T-cell (primary cell): ENCODE measurements around the gene RBM20. TPM values are rescaled to one million over a fixed set of nuclear protein-coding genes. Genes with fewer than 3 reads are reported as not detected.

Experiments
- ATAC-seq, 4 experiments: fragments of 200-7000 bp in 3 of 4; fragments of 150-1000 bp in 1 of 4; cut with Tn5 transposase; replicated peaks in 1 of 4; 1 replicate in 3 of 4; 2 replicates in 1 of 4; pipeline ENCODE4 v1.10.0; 2021; ENCODE audit warnings: moderate library complexity in 3 of 4, mild to moderate bottlenecking in 2 of 4, moderate number of reproducible peaks in 1 of 4
- CTCF ChIA-PET, 2 donors: fragments of 300-600 bp; sonication (Branson Sonifier 250); formaldehyde crosslinking; loops; one replicate each; lab custom pipeline; 2022; ENCODE audit warnings: antibody characterized with exemption in 2 of 2; lab: Charles Lee
- POLR2A ChIA-PET, 2 donors: fragments of 300-600 bp; sonication (Branson Sonifier 250); formaldehyde crosslinking; loops; one replicate each; lab custom pipeline; 2022; ENCODE audit warnings: antibody characterized with exemption in 2 of 2; lab: Charles Lee
- DNase-seq, 35 experiments: peaks; one replicate each; pipeline versions ENCODE4 v3.0.0 to v3.0.0-alpha.2; 2013 to 2023
- H3K27ac ChIP-seq: one replicate; pipeline ENCODE4 v1.5.1; 2013; ENCODE audit warnings: low read length
- H3K27me3 ChIP-seq, 2 experiments: replicated peaks in 1 of 2; 1 replicate in 1 of 2; 2 replicates in 1 of 2; pipeline versions ENCODE4 v1.6.1 to v1.7.0; 2013; ENCODE audit warnings: low read length in 1 of 2, mixed read lengths in 1 of 2; ENCODE audit not compliant: control insufficient read depth in 2 of 2, insufficient read depth in 2 of 2; ENCODE audit errors: extremely low read depth in 1 of 2
- H3K36me3 ChIP-seq, 2 donors: 1 replicate in 1 of 2; 2 replicates in 1 of 2; pipeline versions ENCODE4 v1.6.1 to v1.7.0; 2013; ENCODE audit warnings: low read length in 1 of 2; ENCODE audit not compliant: control insufficient read depth in 2 of 2, insufficient read depth in 1 of 2; ENCODE audit errors: extremely low read depth in 1 of 2
- H3K4me1 ChIP-seq, 2 experiments: 1 replicate in 1 of 2; 2 replicates in 1 of 2; pipeline versions ENCODE4 v1.6.1 to v1.7.0; 2013; ENCODE audit warnings: low read length in 2 of 2, mixed read lengths in 1 of 2; ENCODE audit not compliant: insufficient read depth in 2 of 2, control insufficient read depth in 1 of 2; ENCODE audit errors: extremely low read depth in 1 of 2
- H3K4me3 ChIP-seq, 2 donors: 1 replicate in 1 of 2; 2 replicates in 1 of 2; pipeline versions ENCODE4 v1.5.1 to v1.7.0; 2013; ENCODE audit warnings: mild to moderate bottlenecking in 2 of 2, low read length in 1 of 2, moderate library complexity in 1 of 2; ENCODE audit not compliant: control insufficient read depth in 1 of 2; ENCODE audit errors: extremely low read depth in 1 of 2
- H3K9me3 ChIP-seq: 2 replicates; pipeline ENCODE4 v1.7.0; 2013
- H3K27ac Mint-ChIP-seq, 2 donors: one replicate each; pipeline ENCODE4 v1.8.0; 2020 to 2021; ENCODE audit warnings: mild to moderate bottlenecking in 2 of 2, mixed read lengths in 2 of 2
- H3K27me3 Mint-ChIP-seq, 2 donors: one replicate each; pipeline ENCODE4 v1.8.0; 2021 to 2022; ENCODE audit warnings: mixed read lengths in 2 of 2
- H3K36me3 Mint-ChIP-seq: one replicate; pipeline ENCODE4 v1.8.0; 2021; ENCODE audit warnings: mixed read lengths
- H3K4me1 Mint-ChIP-seq, 3 donors: one replicate each; pipeline ENCODE4 v1.8.0; 2020 to 2022; ENCODE audit warnings: mixed read lengths in 3 of 3, mild to moderate bottlenecking in 1 of 3
- H3K4me3 Mint-ChIP-seq, 3 donors: one replicate each; pipeline ENCODE4 v1.8.0; 2020 to 2022; ENCODE audit warnings: mild to moderate bottlenecking in 3 of 3, mixed read lengths in 3 of 3, moderate library complexity in 3 of 3
- H3K9me3 Mint-ChIP-seq, 3 donors: one replicate each; pipeline ENCODE4 v1.8.0; 2020 to 2022; ENCODE audit warnings: mixed read lengths in 3 of 3
- WGBS: methylation state at CpG from one replicate; pipeline ENCODE4 v1.1.5; 2013; ENCODE audit warnings: missing lambda C conversion rate; ENCODE audit not compliant: insufficient coverage; 5-methylcytosine and 5-hydroxymethylcytosine counted together
- total RNA-seq, 35 experiments: library from RNA in 6 of 35; stranded (reverse) in 6 of 35; fragments of 120-200 nt in 1 of 35; gene quantifications; one replicate each; pipeline versions ENCODE4 v1.2.1 to v1.2.4 and lab custom pipeline; 2013 to 2026

RBM20 gene
- total RNA-seq, 5 donors from 2014 or later (not counting 1 experiment from before 2014, with no cell fraction given) = 0.09 to 3.0 (median 0.33) TPM

GRCh38 chr10:110790913-110791506, 146.9 kb downstream of the RBM20 start:
- Mint-ChIP-seq H3K36me3 (no peaks in the 10 kb centered on the region), H3K27ac (no peak overlapping the region), H3K4me1 (peaks cover 4 to 7% (median 6%) of the 10 kb centered on the region in 3 donors), H3K27me3 (no peaks in the 10 kb centered on the region), H3K4me3 (no peak overlapping the region), H3K9me3 (no peaks in the 10 kb centered on the region)
- Histone ChIP-seq H3K27me3 (no peaks in the 10 kb centered on the region), H3K27ac (no peak overlapping the region), H3K9me3 (no peaks in the 10 kb centered on the region), H3K4me1 (peaks cover under 1 to 7% of the 10 kb centered on the region in 2 experiments), H3K4me3 (no peak overlapping the region), H3K36me3 (no peaks in the 10 kb centered on the region)
- ChIA-PET CTCF (interaction anchor here in 1 of 2 donors (0.5 kb wide), 1 partner anchor 583 kb away, joined by 4 read pairs; no protein-coding TSS in a partner anchor), POLR2A (interaction anchor here in 1 of 2 donors (0.6 to 1.1 kb wide), 2 partner anchors 38 to 89 kb away, joined by 3 read pairs; no protein-coding TSS in a partner anchor)
- 94% methylated on average over 6 of the region's 8 CpGs for WGBS
- DNase-seq (no peak), ATAC-seq (no peak)

- no peak overlapping the region for H3K27ac ChIP-seq
- no peak overlapping the region for H3K4me3 Mint-ChIP-seq
- no peak for ATAC-seq
- POLR2A ChIA-PET = interaction anchor here in 1 of 2 donors (1.1 kb wide), 1 partner anchor 89 kb away, joined by 3 read pairs; no protein-coding TSS in a partner anchor
- no peaks in the 10 kb centered on the region for H3K27me3 Mint-ChIP-seq
- peaks cover 0 to under 1% of the 10 kb centered on the region in 2 experiments for H3K4me1 ChIP-seq
- WGBS = 89% methylated on average over 3 of the region's 4 CpGs
- H3K9me3 ChIP-seq = no peaks in the 10 kb centered on the region
- no peaks in the 10 kb centered on the region for H3K9me3 Mint-ChIP-seq
- H3K27me3 ChIP-seq = no peaks in the 10 kb centered on the region
- no peak overlapping the region for H3K4me3 ChIP-seq
- H3K4me1 Mint-ChIP-seq = peaks cover 0 to under 1% (median under 1%) of the 10 kb centered on the region in 3 donors
- no peaks in the 10 kb centered on the region for H3K36me3 ChIP-seq
- no peaks in the 10 kb centered on the region for H3K36me3 Mint-ChIP-seq
- CTCF ChIA-PET = no interaction called here
- no peak overlapping the region for H3K27ac Mint-ChIP-seq
- DNase-seq = no peak
Measured at GRCh38 chr10:110791541-110792073, 147.5 kb downstream of the RBM20 start.

GRCh38 chr10:110792476-110793125, 148.5 kb downstream of the RBM20 start:
- WGBS = 100% methylated on average over 2 of the region's 3 CpGs
- no peak overlapping the region for H3K27ac ChIP-seq
- H3K36me3 ChIP-seq = no peaks in the 10 kb centered on the region
- Mint-ChIP-seq H3K27ac (no peak overlapping the region), H3K27me3 (no peaks in the 10 kb centered on the region), H3K4me3 (no peak overlapping the region), H3K36me3 (no peaks in the 10 kb centered on the region), H3K4me1 (no peaks in the 10 kb centered on the region), H3K9me3 (no peaks in the 10 kb centered on the region)
- no peak for DNase-seq
- POLR2A ChIA-PET = interaction anchor here in 1 of 2 donors (0.6 to 0.7 kb wide), 3 partner anchors 10 to 79 kb away, joined by 3 read pairs; no protein-coding TSS in a partner anchor
- H3K4me1 ChIP-seq = no peaks in the 10 kb centered on the region
- no peaks in the 10 kb centered on the region for H3K9me3 ChIP-seq
- ATAC-seq = no peak
- no peak overlapping the region for H3K4me3 ChIP-seq
- CTCF ChIA-PET = no interaction called here
- no peaks in the 10 kb centered on the region for H3K27me3 ChIP-seq

- Histone ChIP-seq H3K27ac (no peak overlapping the region), H3K36me3 (no peaks in the 10 kb centered on the region), H3K4me3 (no peak overlapping the region), H3K9me3 (no peaks in the 10 kb centered on the region), H3K4me1 (no peaks in the 10 kb centered on the region), H3K27me3 (no peaks in the 10 kb centered on the region)
- Mint-ChIP-seq H3K36me3 (no peaks in the 10 kb centered on the region), H3K4me3 (no peak overlapping the region), H3K27ac (no peak overlapping the region), H3K4me1 (no peaks in the 10 kb centered on the region), H3K27me3 (no peaks in the 10 kb centered on the region), H3K9me3 (no peaks in the 10 kb centered on the region)
- CTCF ChIA-PET = no interaction called here
- no peak for DNase-seq
- WGBS = 97% methylated on average over 6 of the region's 9 CpGs
- ATAC-seq = no peak
- POLR2A ChIA-PET = interaction anchor here in 1 of 2 donors (0.6 to 0.7 kb wide), 3 partner anchors 10 to 78 kb away, joined by 3 read pairs; no protein-coding TSS in a partner anchor
Measured at GRCh38 chr10:110793128-110793812, 149.1 kb downstream of the RBM20 start.

GRCh38 chr10:110793886-110794285, 149.8 kb downstream of the RBM20 start:
- ChIA-PET CTCF (no interaction called here), POLR2A (interaction anchor here in 1 of 2 donors (0.7 kb wide), 1 partner anchor 119 kb away, joined by 3 read pairs; no protein-coding TSS in a partner anchor)
- ATAC-seq = no peak
- DNase-seq = no peak
- no peaks in the 10 kb centered on the region for H3K9me3 Mint-ChIP-seq
- H3K36me3 ChIP-seq = no peaks in the 10 kb centered on the region
- H3K27ac Mint-ChIP-seq = no peak overlapping the region
- no peak overlapping the region for H3K4me3 Mint-ChIP-seq
- H3K9me3 ChIP-seq = no peaks in the 10 kb centered on the region
- H3K27me3 Mint-ChIP-seq = no peaks in the 10 kb centered on the region
- no peaks in the 10 kb centered on the region for H3K4me1 Mint-ChIP-seq
- H3K4me1 ChIP-seq = no peaks in the 10 kb centered on the region
- no peaks in the 10 kb centered on the region for H3K36me3 Mint-ChIP-seq
- H3K27me3 ChIP-seq = no peaks in the 10 kb centered on the region
- WGBS = 100% methylated on average over 4 of the region's 6 CpGs
- H3K4me3 ChIP-seq = no peak overlapping the region
- no peak overlapping the region for H3K27ac ChIP-seq

GRCh38 chr10:110794808-110795207, 150.7 kb downstream of the RBM20 start:
- peaks cover 0 to 2% of the 10 kb centered on the region in 2 experiments for H3K4me1 ChIP-seq
- Mint-ChIP-seq H3K4me1 (no peaks in the 10 kb centered on the region), H3K36me3 (no peaks in the 10 kb centered on the region), H3K27ac (no peak overlapping the region), H3K4me3 (no peak overlapping the region), H3K9me3 (no peaks in the 10 kb centered on the region), H3K27me3 (no peaks in the 10 kb centered on the region)
- no peak for ATAC-seq
- no peak overlapping the region for H3K4me3 ChIP-seq
- H3K27me3 ChIP-seq = no peaks in the 10 kb centered on the region
- DNase-seq = no peak
- H3K36me3 ChIP-seq = no peaks in the 10 kb centered on the region
- H3K9me3 ChIP-seq = no peaks in the 10 kb centered on the region
- no peak overlapping the region for H3K27ac ChIP-seq
- ChIA-PET POLR2A (interaction anchor here (0.6 to 0.7 kb wide), 2 partner anchors 77 to 120 kb away, joined by 3 to 4 read pairs; partner anchors contain the start of gene PDCD4 (in 1 of the 2)), CTCF (no interaction called here)
- WGBS = 100% methylated on average over 1 of the region's 4 CpGs
